Measurements from ENCODE around the gene SEPTIN12. TPM values are rescaled to one million over a fixed set of nuclear protein-coding genes. Genes with fewer than 3 reads are reported as not detected.
"Not testable (repeated sequence)": the region's sequence is repeated elsewhere in the genome, so short reads cannot be mapped to it uniquely, and the experiment has no call there.

Gene SEPTIN12
- total RNA-seq, 5 donors from 2014 or later (not counting 1 experiment from before 2014, with no cell fraction given): not detected

GRCh38 chr16:4746991-4747574, 41.1 kb downstream of the SEPTIN12 start:
- no peaks in the 10 kb centered on the region for H3K9me3 ChIP-seq
- no peaks in the 10 kb centered on the region for H3K27me3 Mint-ChIP-seq
- peaks cover 8% of the 10 kb centered on the region for H3K36me3 Mint-ChIP-seq
- H3K27me3 ChIP-seq (replicated peaks in 1 of 2; ENCODE audit: control insufficient read depth in 2 of 2, extremely low read depth in 1 of 2, insufficient read depth in 2 of 2, low read length in 1 of 2): peaks cover 0 to 6% of the 10 kb centered on the region in 2 experiments
- H3K27ac ChIP-seq (ENCODE audit: low read length): peak overlapping the region; percentile 41
- no peaks in the 10 kb centered on the region for H3K9me3 Mint-ChIP-seq
- peaks cover 21 to 29% (median 26%) of the 10 kb centered on the region in 3 donors for H3K4me1 Mint-ChIP-seq
- DNase-seq (no peak), ATAC-seq (replicated peaks in 1 of 4) (peak in 3 of 4 experiments; percentile 16 to 32 (median 18))
- H3K4me3 ChIP-seq (ENCODE audit: control insufficient read depth in 1 of 2, extremely low read depth in 1 of 2, low read length in 1 of 2): no peak overlapping the region
- peaks cover 0 to 33% of the 10 kb centered on the region in 2 experiments for H3K4me1 ChIP-seq (ENCODE audit: control insufficient read depth in 1 of 2, extremely low read depth in 1 of 2, insufficient read depth in 2 of 2, low read length in 2 of 2)
- H3K36me3 ChIP-seq (ENCODE audit: control insufficient read depth in 2 of 2, extremely low read depth in 1 of 2, insufficient read depth in 1 of 2, low read length in 1 of 2): peaks cover 6 to 17% of the 10 kb centered on the region in 2 donors
- ChIA-PET CTCF (no interaction called here), POLR2A (interaction anchor here (0.6 to 1.5 kb wide), 2 partner anchors 12 to 13 kb away, joined by 3 read pairs; partner anchors contain the start of genes DNAAF8 (in 2 of the 2) and ANKS3 (in 1 of the 2))
- peak overlapping the region in 1 of 3 donors; percentile 79 for H3K4me3 Mint-ChIP-seq
- 62% methylated on average over 15 of the region's 15 CpGs for WGBS (ENCODE audit: insufficient coverage)
- peak overlapping the region in 1 of 2 donors; percentile 34 for H3K27ac Mint-ChIP-seq

GRCh38 chr16:4746215-4746614, 41.9 kb downstream of the SEPTIN12 start:
- no peak overlapping the region for H3K27ac ChIP-seq (ENCODE audit: low read length)
- ChIA-PET POLR2A (interaction anchor here in 1 of 2 donors (1.5 kb wide), 1 partner anchor 12 kb away, joined by 3 read pairs; the partner anchor contains the start of gene DNAAF8), CTCF (no interaction called here)
- DNase-seq (no peak), ATAC-seq (replicated peaks in 1 of 4) (no peak)
- peaks cover 0 to 33% of the 10 kb centered on the region in 2 experiments for H3K4me1 ChIP-seq (ENCODE audit: control insufficient read depth in 1 of 2, extremely low read depth in 1 of 2, insufficient read depth in 2 of 2, low read length in 2 of 2)
- Mint-ChIP-seq H3K36me3 (peaks cover 3% of the 10 kb centered on the region), H3K27me3 (no peaks in the 10 kb centered on the region), H3K27ac (no peak overlapping the region), H3K4me1 (peaks cover 21 to 29% (median 26%) of the 10 kb centered on the region in 3 donors), H3K4me3 (no peak overlapping the region), H3K9me3 (no peaks in the 10 kb centered on the region)
- no peak overlapping the region for H3K4me3 ChIP-seq (ENCODE audit: control insufficient read depth in 1 of 2, extremely low read depth in 1 of 2, low read length in 1 of 2)
- H3K36me3 ChIP-seq (ENCODE audit: control insufficient read depth in 2 of 2, extremely low read depth in 1 of 2, insufficient read depth in 1 of 2, low read length in 1 of 2): peaks cover 5 to 9% of the 10 kb centered on the region in 2 donors
- WGBS (ENCODE audit: insufficient coverage): 94% methylated on average over 3 of the region's 8 CpGs
- H3K27me3 ChIP-seq (replicated peaks in 1 of 2; ENCODE audit: control insufficient read depth in 2 of 2, extremely low read depth in 1 of 2, insufficient read depth in 2 of 2, low read length in 1 of 2): peaks cover 0 to 6% of the 10 kb centered on the region in 2 experiments
- no peaks in the 10 kb centered on the region for H3K9me3 ChIP-seq

GRCh38 chr16:4745274-4745569, 42.9 kb downstream of the SEPTIN12 start:
- Histone ChIP-seq H3K4me3 (ENCODE audit: control insufficient read depth in 1 of 2, extremely low read depth in 1 of 2, low read length in 1 of 2) (no peak overlapping the region), H3K27ac (ENCODE audit: low read length) (no peak overlapping the region), H3K9me3 (no peaks in the 10 kb centered on the region), H3K27me3 (replicated peaks in 1 of 2; ENCODE audit: control insufficient read depth in 2 of 2, extremely low read depth in 1 of 2, insufficient read depth in 2 of 2, low read length in 1 of 2) (peaks cover 0 to 12% of the 10 kb centered on the region in 2 experiments), H3K36me3 (ENCODE audit: control insufficient read depth in 2 of 2, extremely low read depth in 1 of 2, insufficient read depth in 1 of 2, low read length in 1 of 2) (peaks cover 4% of the 10 kb centered on the region in 2 donors), H3K4me1 (ENCODE audit: control insufficient read depth in 1 of 2, extremely low read depth in 1 of 2, insufficient read depth in 2 of 2, low read length in 2 of 2) (peaks cover 0 to 33% of the 10 kb centered on the region in 2 experiments)
- no peak overlapping the region for H3K4me3 Mint-ChIP-seq
- H3K36me3 Mint-ChIP-seq: no peaks in the 10 kb centered on the region
- peaks cover 21 to 29% (median 26%) of the 10 kb centered on the region in 3 donors for H3K4me1 Mint-ChIP-seq
- 100% methylated on average over 1 of the region's 3 CpGs for WGBS (ENCODE audit: insufficient coverage)
- no peak overlapping the region for H3K27ac Mint-ChIP-seq
- ATAC-seq (replicated peaks in 1 of 4) (no peak), DNase-seq (no peak)
- no peaks in the 10 kb centered on the region for H3K9me3 Mint-ChIP-seq
- ChIA-PET POLR2A (no interaction called here), CTCF (interaction anchor here in 1 of 2 donors (0.7 kb wide), 1 partner anchor 23 kb away, joined by 4 read pairs; no protein-coding TSS in a partner anchor)
- no peaks in the 10 kb centered on the region for H3K27me3 Mint-ChIP-seq

- H3K27ac Mint-ChIP-seq: no peak overlapping the region
- DNase-seq (no peak), ATAC-seq (replicated peaks in 1 of 4) (no peak)
- Histone ChIP-seq H3K36me3 (ENCODE audit: control insufficient read depth in 2 of 2, extremely low read depth in 1 of 2, insufficient read depth in 1 of 2, low read length in 1 of 2) (no peaks in the 10 kb centered on the region), H3K27me3 (replicated peaks in 1 of 2; ENCODE audit: control insufficient read depth in 2 of 2, extremely low read depth in 1 of 2, insufficient read depth in 2 of 2, low read length in 1 of 2) (peaks cover 0 to 15% of the 10 kb centered on the region in 2 experiments), H3K4me1 (ENCODE audit: control insufficient read depth in 1 of 2, extremely low read depth in 1 of 2, insufficient read depth in 2 of 2, low read length in 2 of 2) (peaks cover 0 to 33% of the 10 kb centered on the region in 2 experiments), H3K4me3 (ENCODE audit: control insufficient read depth in 1 of 2, extremely low read depth in 1 of 2, low read length in 1 of 2) (no peak overlapping the region), H3K9me3 (no peaks in the 10 kb centered on the region), H3K27ac (ENCODE audit: low read length) (no peak overlapping the region)
- no peaks in the 10 kb centered on the region for H3K27me3 Mint-ChIP-seq
- 89% methylated on average over 9 of the region's 13 CpGs for WGBS (ENCODE audit: insufficient coverage)
- peak overlapping the region in 1 of 3 donors; percentile 71 for H3K4me3 Mint-ChIP-seq
- H3K4me1 Mint-ChIP-seq: peaks cover 21 to 29% (median 26%) of the 10 kb centered on the region in 3 donors
- no peaks in the 10 kb centered on the region for H3K36me3 Mint-ChIP-seq
- POLR2A ChIA-PET: interaction anchor here (0.5 kb wide), 2 partner anchors 58 to 1178 kb away, joined by 3 read pairs; no protein-coding TSS in a partner anchor
- CTCF ChIA-PET: interaction anchor here in 1 of 2 donors (0.7 kb wide), 1 partner anchor 194 kb away, joined by 3 read pairs; no protein-coding TSS in a partner anchor
- H3K9me3 Mint-ChIP-seq: no peaks in the 10 kb centered on the region
Measured at GRCh38 chr16:4744555-4745273, 43.4 kb downstream of the SEPTIN12 start.

GRCh38 chr16:4743226-4743878, 44.8 kb downstream of the SEPTIN12 start:
- H3K9me3 Mint-ChIP-seq: no peaks in the 10 kb centered on the region
- no peaks in the 10 kb centered on the region for H3K36me3 Mint-ChIP-seq
- H3K4me3 Mint-ChIP-seq: peak overlapping the region; percentile 43 to 71 (median 44)
- WGBS (ENCODE audit: insufficient coverage): 53% methylated on average over 6 of the region's 14 CpGs
- peaks cover 17 to 24% (median 19%) of the 10 kb centered on the region in 3 donors for H3K4me1 Mint-ChIP-seq
- Histone ChIP-seq H3K4me3 (ENCODE audit: control insufficient read depth in 1 of 2, extremely low read depth in 1 of 2, low read length in 1 of 2) (no peak overlapping the region), H3K36me3 (ENCODE audit: control insufficient read depth in 2 of 2, extremely low read depth in 1 of 2, insufficient read depth in 1 of 2, low read length in 1 of 2) (no peaks in the 10 kb centered on the region), H3K4me1 (ENCODE audit: control insufficient read depth in 1 of 2, extremely low read depth in 1 of 2, insufficient read depth in 2 of 2, low read length in 2 of 2) (peaks cover 0 to 28% of the 10 kb centered on the region in 2 experiments), H3K9me3 (no peaks in the 10 kb centered on the region), H3K27ac (ENCODE audit: low read length) (no peak overlapping the region), H3K27me3 (replicated peaks in 1 of 2; ENCODE audit: control insufficient read depth in 2 of 2, extremely low read depth in 1 of 2, insufficient read depth in 2 of 2, low read length in 1 of 2) (peaks cover 0 to 18% of the 10 kb centered on the region in 2 experiments)
- ATAC-seq (replicated peaks in 1 of 4) (peak in 1 of 4 experiments; percentile 11), DNase-seq (no peak)
- H3K27ac Mint-ChIP-seq: peak overlapping the region in 1 of 2 donors; percentile 36
- H3K27me3 Mint-ChIP-seq: no peaks in the 10 kb centered on the region
- ChIA-PET CTCF (no interaction called here), POLR2A (no interaction called here)

DNA sequence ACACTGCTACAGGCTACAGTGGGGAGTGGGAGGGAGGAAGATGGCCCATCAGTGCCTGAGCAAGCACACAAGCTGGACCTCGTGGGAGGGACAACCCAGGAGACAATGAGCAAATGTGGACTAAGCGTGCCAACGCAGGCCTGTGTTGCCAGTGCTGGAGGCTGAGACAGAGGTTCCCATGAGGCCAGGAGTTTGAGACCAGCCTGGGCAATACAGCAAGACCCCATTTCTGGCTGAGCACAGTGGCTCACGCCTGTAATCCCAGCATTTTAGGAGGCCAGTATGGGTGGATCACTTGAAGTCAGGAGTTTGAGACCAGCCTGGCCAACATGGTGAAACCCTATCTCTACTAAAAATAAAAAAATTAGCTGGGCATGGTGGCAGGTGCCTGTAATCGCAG, 49.8 kb downstream of the SEPTIN12 start:
- POLR2A ChIA-PET; H3K4me3 ChIP-seq (ENCODE audit: control insufficient read depth in 1 of 2, extremely low read depth in 1 of 2, low read length in 1 of 2); H3K9me3 Mint-ChIP-seq; H3K27me3 Mint-ChIP-seq; H3K4me3 Mint-ChIP-seq; DNase-seq; H3K27ac ChIP-seq (ENCODE audit: low read length); H3K36me3 Mint-ChIP-seq; H3K36me3 ChIP-seq (ENCODE audit: control insufficient read depth in 2 of 2, extremely low read depth in 1 of 2, insufficient read depth in 1 of 2, low read length in 1 of 2); H3K9me3 ChIP-seq; H3K27ac Mint-ChIP-seq; ATAC-seq (replicated peaks in 1 of 4): not testable (repeated sequence)
- CTCF ChIA-PET: interaction anchor here in 1 of 2 donors (0.7 kb wide), 1 partner anchor 365 kb away, joined by 3 read pairs; no protein-coding TSS in a partner anchor
- peaks cover 8 to 20% of the 10 kb centered on the region in 2 experiments for H3K4me1 ChIP-seq (ENCODE audit: control insufficient read depth in 1 of 2, extremely low read depth in 1 of 2, insufficient read depth in 2 of 2, low read length in 2 of 2)
- 78% methylated on average over 3 of the region's 5 CpGs for WGBS (ENCODE audit: insufficient coverage)
- peaks cover 11 to 25% (median 15%) of the 10 kb centered on the region in 3 donors for H3K4me1 Mint-ChIP-seq
- H3K27me3 ChIP-seq (replicated peaks in 1 of 2; ENCODE audit: control insufficient read depth in 2 of 2, extremely low read depth in 1 of 2, insufficient read depth in 2 of 2, low read length in 1 of 2): peaks cover 0 to 20% of the 10 kb centered on the region in 2 experiments

Measured in T-cell (primary cell).